ENCODE measurements around the gene FOXE3.
"Not testable (repeated sequence)": the region's sequence is repeated elsewhere in the genome, so short reads cannot be mapped to it uniquely, and the experiment has no call there.

Gene FOXE3

DNA sequence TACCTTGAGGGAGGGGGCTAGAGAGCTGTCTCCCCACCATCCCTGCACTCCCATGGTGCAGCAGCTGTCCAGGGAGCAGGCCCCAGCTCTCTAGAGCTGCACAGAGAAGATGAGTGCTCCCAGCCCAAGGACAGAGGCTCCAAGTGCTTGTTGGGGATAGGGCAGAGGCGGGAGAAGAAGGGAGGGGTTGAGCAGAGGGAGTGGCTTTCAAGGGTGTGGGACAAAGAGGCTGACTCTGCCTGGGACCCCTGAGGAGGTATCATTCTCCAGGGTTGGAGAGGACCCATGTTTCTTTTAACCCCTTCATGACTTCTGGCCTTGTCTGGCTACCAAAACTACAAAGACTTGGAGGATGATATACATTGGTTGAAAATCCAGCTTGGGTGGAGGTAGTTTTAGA is 36.3 kb downstream of the FOXE3 start:
- DNase-seq = no peak

DNA sequence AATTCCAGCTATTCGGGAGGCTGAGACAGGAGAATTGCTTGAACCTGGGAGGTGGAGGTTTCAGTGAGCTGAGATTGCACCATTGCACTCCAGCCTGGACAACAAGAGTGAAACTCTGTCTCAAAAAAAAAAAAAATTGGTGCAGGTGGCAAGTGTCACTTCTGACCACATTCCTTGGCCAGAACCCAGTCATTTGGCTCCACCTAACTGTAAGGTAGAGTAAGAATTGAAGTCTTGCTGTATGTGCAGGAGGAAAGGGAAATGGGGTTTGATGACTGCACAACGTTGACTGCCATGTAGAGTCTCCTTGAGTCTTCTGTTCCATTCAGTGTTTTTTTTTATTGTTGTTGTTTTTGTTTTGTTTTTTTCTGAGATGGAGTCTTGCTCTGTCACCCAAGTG is 37.8 kb downstream of the FOXE3 start:
- not testable (repeated sequence) for DNase-seq

DNA sequence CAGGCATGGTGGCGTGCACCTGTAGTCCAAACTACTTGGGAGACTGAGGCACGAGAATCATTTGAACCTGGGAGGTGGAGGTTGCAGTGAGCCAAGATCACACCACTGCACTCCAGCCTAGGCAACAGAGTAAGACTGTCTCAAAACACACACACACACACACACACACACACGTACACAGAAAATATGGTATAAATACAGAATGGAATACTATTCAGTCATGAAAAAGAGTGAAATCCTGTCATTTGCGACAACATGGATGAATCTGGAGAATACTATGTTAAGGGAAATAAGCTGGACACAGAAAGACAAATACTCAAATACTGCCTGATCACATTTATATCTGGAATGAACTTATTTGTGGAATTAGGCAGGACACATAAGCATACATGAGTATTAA is 40.2 kb downstream of the FOXE3 start:
- DNase-seq = no peak

DNA sequence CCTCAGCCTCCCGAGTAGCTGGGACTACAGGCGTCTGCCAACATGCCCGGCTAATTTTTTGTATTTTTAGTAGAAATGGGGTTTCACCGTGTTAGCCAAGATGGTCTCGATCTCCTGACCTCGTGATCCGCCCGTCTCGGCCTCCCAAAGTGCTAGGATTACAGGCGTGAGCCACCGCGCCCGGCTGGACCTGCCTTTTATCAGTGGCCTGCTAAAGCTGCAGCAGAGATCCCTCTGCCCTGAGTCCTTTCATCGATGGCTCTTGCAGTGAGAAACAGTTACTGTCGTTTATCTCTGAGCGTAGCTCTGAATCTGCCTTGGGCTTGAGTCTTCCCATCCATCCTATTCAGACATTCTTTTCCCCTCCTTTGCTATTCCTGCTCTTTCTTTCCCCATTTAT is 41.5 kb downstream of the FOXE3 start:
- not testable (repeated sequence) for DNase-seq

DNA sequence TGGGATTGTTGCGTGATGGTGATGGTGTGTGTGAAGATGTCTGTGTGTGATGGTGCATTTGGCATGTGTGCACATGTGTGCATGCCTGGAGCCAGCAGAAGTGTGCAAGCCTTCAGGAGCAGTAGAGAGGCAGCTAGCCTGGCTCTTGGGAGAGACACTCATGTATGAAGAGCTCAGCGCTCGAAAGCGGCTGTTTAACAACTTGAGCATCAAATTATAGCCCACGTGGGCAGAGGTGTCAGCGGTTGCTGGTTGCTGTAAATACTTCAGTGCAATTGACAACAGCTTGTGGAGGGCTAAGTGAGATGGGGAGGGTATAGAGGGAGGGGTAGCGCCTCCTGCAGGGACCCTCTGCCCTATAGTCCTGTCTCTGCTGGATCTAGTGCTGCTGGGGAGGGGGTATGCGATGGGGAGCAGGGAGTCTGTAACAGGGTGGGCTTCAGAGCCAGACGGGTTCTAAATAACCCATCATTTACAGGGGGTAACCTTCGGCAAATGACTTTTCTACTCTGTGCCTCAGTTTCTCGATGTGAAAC is 43.2 kb downstream of the FOXE3 start:
- DNase-seq = no peak

DNA sequence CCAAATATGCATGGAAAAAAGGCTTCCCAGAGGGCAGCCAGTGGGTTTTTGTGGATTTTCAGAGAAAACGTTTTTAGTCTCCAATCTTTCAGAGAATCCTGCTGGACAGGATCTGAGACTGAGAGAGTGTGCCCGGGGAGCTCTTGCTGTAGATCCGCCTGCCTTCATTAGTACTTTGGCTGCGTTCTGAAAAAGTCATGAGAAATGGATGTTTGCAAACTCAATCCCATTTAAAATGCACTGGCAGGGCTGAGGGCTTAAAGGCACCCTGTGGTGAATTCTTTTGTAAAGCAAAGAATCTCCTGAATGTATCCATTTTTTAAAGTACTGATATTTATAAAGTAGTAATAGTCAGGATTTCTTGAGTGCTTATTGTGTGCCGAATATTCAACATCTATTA is 44.0 kb downstream of the FOXE3 start:
- DNase-seq = no peak

DNA sequence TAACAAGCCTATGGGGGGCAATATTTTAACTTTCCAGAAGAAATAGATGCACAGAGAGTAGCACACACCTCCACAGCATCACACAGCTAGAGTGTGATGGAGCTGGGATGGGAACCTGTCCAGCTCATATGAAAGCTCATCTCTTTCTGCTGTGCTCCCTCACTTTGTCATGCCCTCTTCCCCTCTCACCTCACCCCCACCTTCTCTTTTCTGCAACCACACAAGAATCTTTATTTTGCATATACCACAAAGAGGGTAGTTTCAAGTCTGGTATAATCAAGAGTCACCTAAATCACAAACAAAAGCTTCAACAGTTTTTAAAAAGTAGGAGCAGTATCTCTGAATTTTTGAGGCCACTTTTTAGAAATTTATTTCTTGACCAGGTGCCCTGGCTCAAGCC is 44.4 kb downstream of the FOXE3 start:
- DNase-seq = no peak

DNA sequence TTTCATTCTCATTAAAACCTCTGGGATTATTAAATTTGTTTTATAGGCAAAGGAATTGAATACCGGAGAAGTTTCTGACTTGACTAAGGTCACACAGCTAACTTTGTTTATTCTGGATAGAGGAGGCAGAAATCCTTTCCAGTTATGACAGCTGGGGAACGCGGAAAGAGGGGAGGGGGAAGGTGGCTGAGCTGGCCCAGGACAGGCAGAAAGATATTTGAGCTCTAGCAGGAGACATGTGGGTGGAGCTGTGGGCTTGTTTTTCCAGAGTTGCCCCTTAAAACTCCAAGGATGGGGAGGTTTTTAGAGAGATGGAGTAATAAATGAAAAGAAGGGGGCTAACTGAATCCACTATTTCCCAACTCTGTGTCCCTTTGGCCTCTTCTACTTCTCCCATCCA is 49.5 kb downstream of the FOXE3 start:
- DNase-seq = no peak
